Measurements from ENCODE around the gene CTNND2.

The CTNND2 gene

DNA sequence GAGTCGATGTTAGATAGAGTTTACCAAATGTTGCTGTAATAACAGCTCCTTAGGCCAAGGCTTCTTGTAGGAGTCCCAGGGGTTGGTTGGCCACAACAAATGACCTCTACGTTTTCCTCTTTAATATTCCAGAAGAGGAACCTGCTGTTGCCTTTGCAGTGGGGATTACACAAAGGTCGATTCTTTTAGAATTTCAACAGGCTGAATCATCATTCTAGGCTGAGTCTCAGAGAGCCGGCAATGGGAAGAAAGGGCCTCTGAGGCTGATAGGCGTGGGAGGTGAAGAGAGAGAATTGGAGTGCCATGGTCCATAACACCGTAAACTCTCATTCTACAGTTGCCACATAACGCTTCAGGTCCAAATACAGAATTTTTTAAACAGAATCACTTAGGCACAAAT lies 737.3 kb downstream of the CTNND2 start:
- no peaks in the 10 kb centered on the region for H3K9me3 ChIP-seq (ENCODE audit: control insufficient read depth, low read length)
- 60% methylated on average over 4 of the region's 7 CpGs; no CpG with 5 or more reads in 1 of the 2 experiments for WGBS, 2 experiments (ENCODE audit: insufficient coverage in 2 of 2)

DNA sequence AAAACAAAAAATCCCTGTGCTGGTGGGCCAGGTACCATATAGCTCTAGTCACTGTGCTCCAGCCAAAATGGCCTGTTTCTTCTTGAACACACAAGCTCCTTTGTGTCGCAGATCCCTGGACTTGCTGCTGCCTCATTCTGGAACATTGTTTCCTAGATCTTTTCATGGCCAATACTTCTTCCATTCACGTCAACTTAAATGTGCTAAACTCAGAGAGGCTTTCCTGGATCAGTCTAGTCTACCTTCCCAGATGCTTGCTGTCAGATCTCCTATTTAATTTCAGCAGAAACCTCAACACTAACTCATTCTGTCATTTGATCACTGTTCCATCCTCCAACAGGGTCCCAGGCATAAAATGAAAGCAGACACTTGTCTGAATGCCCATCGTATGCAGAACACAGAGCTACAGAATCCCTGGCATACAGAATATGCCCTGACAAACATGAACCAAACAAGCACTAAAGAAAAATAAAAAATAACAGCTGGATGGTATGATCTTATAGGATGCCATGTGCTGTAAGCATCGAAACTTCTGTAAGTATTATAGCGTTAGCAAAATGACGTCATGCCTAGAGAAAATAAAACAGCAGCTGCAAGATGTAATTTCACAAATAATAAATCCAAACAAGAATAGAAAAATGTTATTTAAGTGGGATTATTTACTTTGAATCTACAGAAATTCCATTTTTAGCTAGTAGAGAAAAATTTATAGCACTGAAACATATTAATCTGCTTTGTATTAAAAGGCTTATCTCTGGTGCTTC lies 739.5 kb downstream of the CTNND2 start:
- 88 to 93% methylated on average over 2 of the region's 6 CpGs for WGBS, 2 experiments (ENCODE audit: insufficient coverage in 2 of 2)
- Histone ChIP-seq H3K36me3 (ENCODE audit: control insufficient read depth, insufficient read depth, low read length) (no peaks in the 10 kb centered on the region), H3K4me1 (ENCODE audit: control insufficient read depth, insufficient read depth, low read length, poor library complexity, severe bottlenecking) (no peaks in the 10 kb centered on the region), H3K27ac (ENCODE audit: low read depth, low read length, severe bottlenecking) (no peak overlapping the region), H3K9me3 (ENCODE audit: control insufficient read depth, low read length) (no peaks in the 10 kb centered on the region), H3K4me3 (ENCODE audit: extremely low read depth, insufficient read depth, low read length, poor library complexity, severe bottlenecking) (no peak overlapping the region)

More for the DNA sequence above, 737.3 kb downstream of the CTNND2 start:
- H3K4me1 ChIP-seq (ENCODE audit: control insufficient read depth, insufficient read depth, low read length, poor library complexity, severe bottlenecking) = no peaks in the 10 kb centered on the region
- no peak overlapping the region for H3K27ac ChIP-seq (ENCODE audit: low read depth, low read length, severe bottlenecking)
- no peak overlapping the region for H3K4me3 ChIP-seq (ENCODE audit: extremely low read depth, insufficient read depth, low read length, poor library complexity, severe bottlenecking)
- no peaks in the 10 kb centered on the region for H3K36me3 ChIP-seq (ENCODE audit: control insufficient read depth, insufficient read depth, low read length)

DNA sequence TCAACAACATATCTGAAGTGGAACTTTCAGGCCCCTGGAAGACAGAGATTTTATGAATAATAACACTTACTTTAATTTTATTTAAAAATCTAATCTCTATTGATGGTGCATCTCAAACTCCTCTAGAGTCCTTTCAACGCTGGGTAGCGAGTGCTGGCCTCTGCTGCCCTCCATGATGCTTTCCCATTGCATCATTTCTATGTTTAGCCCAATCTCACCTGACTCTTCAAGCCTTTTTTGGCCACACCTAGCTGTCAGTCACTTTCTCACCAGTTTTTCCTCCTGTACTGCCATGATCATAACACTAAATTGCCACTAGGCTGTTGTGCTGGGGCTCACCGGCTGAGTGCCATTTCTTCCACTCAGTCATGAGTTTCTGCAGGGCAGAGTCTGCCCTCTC lies 747.1 kb downstream of the CTNND2 start:
- WGBS, 2 experiments (ENCODE audit: insufficient coverage in 2 of 2) = 63 to 64% methylated on average over 3 of the region's 3 CpGs
- H3K27ac ChIP-seq (ENCODE audit: low read depth, low read length, severe bottlenecking) = no peak overlapping the region
- no peaks in the 10 kb centered on the region for H3K36me3 ChIP-seq (ENCODE audit: control insufficient read depth, insufficient read depth, low read length)
- H3K4me3 ChIP-seq (ENCODE audit: extremely low read depth, insufficient read depth, low read length, poor library complexity, severe bottlenecking) = no peak overlapping the region
- H3K4me1 ChIP-seq (ENCODE audit: control insufficient read depth, insufficient read depth, low read length, poor library complexity, severe bottlenecking) = no peaks in the 10 kb centered on the region
- no peaks in the 10 kb centered on the region for H3K9me3 ChIP-seq (ENCODE audit: control insufficient read depth, low read length)

DNA sequence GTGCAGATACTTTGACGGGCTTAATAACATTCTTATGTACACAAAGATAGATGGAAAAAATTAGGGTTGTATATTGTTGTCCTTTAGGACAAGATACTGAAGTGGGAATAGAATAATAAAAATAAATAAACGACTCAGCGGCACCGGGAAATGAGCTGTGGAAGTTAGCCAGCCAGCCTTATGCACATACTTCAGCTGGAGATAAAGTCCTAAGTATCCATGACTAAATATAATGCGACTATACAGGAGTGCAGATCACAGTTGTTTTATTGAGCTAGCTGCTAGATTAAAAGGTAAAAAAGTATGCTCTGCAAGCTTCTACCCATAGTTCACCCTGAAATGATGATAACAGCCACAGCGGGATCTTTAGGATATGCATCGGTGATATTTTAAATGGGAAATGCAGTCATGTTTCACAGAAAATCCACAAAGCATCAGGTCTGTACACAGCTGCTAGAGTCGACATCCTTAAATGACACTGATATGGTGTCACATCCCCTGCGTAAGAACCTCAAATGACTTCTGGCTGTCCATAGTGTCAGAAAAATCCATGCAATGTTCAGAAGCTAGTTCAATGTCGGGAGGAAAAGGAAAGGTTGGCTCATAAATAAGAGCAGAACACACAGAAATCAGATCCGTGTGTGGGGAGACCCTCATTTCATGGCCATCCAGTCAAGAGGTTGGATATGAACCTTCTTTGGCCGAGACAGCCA lies 750.4 kb downstream of the CTNND2 start:
- WGBS, 2 experiments (ENCODE audit: insufficient coverage in 2 of 2) = 94 to 96% methylated on average over 6 to 8 of the region's 12 CpGs
- H3K36me3 ChIP-seq (ENCODE audit: control insufficient read depth, insufficient read depth, low read length) = no peaks in the 10 kb centered on the region
- H3K4me3 ChIP-seq (ENCODE audit: extremely low read depth, insufficient read depth, low read length, poor library complexity, severe bottlenecking) = no peak overlapping the region
- H3K27ac ChIP-seq (ENCODE audit: low read depth, low read length, severe bottlenecking) = no peak overlapping the region
- H3K4me1 ChIP-seq (ENCODE audit: control insufficient read depth, insufficient read depth, low read length, poor library complexity, severe bottlenecking) = no peaks in the 10 kb centered on the region
- no peaks in the 10 kb centered on the region for H3K9me3 ChIP-seq (ENCODE audit: control insufficient read depth, low read length)

DNA sequence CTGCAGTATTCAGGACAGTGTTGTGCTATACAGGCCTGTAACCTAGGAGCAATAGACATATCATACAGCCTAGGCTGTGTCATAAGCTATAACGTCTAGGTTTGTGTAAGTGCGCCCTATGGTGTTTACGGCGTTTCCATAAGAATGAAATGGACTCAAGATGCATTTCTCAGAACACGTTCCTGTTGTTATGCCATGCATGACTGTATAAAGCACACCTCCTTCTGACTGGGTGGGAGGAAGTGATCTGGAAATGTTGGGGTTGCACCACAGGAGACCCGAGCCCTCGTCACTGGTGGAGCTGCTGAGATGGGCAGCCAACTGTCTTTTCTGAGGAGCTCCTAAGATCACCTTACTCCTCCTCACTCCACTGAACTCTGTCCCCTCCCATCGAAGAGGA lies 751.9 kb downstream of the CTNND2 start:
- no peaks in the 10 kb centered on the region for H3K4me1 ChIP-seq (ENCODE audit: control insufficient read depth, insufficient read depth, low read length, poor library complexity, severe bottlenecking)
- no peaks in the 10 kb centered on the region for H3K9me3 ChIP-seq (ENCODE audit: control insufficient read depth, low read length)
- H3K4me3 ChIP-seq (ENCODE audit: extremely low read depth, insufficient read depth, low read length, poor library complexity, severe bottlenecking) = no peak overlapping the region
- H3K27ac ChIP-seq (ENCODE audit: low read depth, low read length, severe bottlenecking) = no peak overlapping the region
- 92 to 95% methylated on average over 5 to 6 of the region's 8 CpGs for WGBS, 2 experiments (ENCODE audit: insufficient coverage in 2 of 2)
- H3K36me3 ChIP-seq (ENCODE audit: control insufficient read depth, insufficient read depth, low read length) = no peaks in the 10 kb centered on the region

DNA sequence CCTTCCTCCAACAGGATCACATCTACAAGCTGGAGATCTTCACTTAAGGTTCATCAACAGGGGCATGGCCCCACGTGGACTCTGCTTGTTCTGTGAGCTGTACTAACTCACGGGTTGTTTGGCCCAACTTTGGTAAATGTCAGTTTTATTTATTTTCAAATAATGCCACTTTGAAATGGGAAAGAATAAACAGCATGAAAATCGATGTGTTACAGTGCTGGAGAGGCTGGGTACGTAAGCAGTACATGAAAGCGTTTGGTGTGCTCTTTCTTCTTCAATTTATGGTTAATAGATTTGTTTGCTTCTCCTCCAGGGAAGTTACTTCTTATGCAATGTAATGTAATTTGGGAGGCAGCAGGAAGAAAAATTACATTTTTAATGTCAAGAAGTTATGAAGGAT lies 753.3 kb downstream of the CTNND2 start:
- H3K9me3 ChIP-seq (ENCODE audit: control insufficient read depth, low read length) = no peaks in the 10 kb centered on the region
- WGBS, 2 experiments (ENCODE audit: insufficient coverage in 2 of 2) = 93% methylated on average over 4 of the region's 5 CpGs; no CpG with 5 or more reads in 1 of the 2 experiments
- H3K4me1 ChIP-seq (ENCODE audit: control insufficient read depth, insufficient read depth, low read length, poor library complexity, severe bottlenecking) = no peaks in the 10 kb centered on the region
- no peaks in the 10 kb centered on the region for H3K36me3 ChIP-seq (ENCODE audit: control insufficient read depth, insufficient read depth, low read length)
- no peak overlapping the region for H3K27ac ChIP-seq (ENCODE audit: low read depth, low read length, severe bottlenecking)
- H3K4me3 ChIP-seq (ENCODE audit: extremely low read depth, insufficient read depth, low read length, poor library complexity, severe bottlenecking) = no peak overlapping the region

DNA sequence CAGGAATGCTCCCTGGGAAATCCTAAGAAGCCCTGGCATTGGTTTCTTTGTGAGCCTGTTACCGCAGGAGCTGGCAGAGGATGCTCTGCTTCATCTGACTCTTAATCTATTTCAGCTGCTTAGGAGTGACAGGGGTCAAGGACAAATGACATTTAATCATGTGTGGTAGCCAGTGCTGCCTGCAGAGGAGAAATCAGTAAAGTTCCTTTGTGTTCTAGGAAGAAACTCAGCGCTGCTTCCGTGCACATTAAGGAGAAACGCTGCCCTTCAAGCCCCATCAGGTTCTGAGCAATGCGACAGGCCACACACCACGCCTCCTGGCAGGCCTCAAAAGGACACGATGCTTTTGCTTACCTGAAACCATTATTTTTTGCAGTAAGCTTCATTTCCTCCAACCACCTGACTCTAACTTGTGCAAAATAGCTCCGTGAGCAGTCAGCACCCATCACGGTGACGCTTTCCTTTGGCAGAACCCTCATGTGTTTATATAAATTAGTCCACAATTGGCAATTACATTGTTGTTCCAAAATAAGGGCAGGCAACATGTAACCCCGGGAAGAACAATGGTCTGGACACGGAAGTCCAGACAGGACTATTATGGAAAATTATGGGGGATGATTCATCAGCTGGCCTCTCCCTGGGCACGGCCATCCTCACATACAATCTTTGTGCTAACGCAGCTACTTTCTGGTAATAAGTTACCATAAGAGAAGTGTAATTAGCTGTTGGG lies 755.3 kb downstream of the CTNND2 start:
- Histone ChIP-seq H3K4me3 (ENCODE audit: extremely low read depth, insufficient read depth, low read length, poor library complexity, severe bottlenecking) (no peak overlapping the region), H3K27ac (ENCODE audit: low read depth, low read length, severe bottlenecking) (no peak overlapping the region), H3K9me3 (ENCODE audit: control insufficient read depth, low read length) (no peaks in the 10 kb centered on the region), H3K4me1 (ENCODE audit: control insufficient read depth, insufficient read depth, low read length, poor library complexity, severe bottlenecking) (no peaks in the 10 kb centered on the region), H3K36me3 (ENCODE audit: control insufficient read depth, insufficient read depth, low read length) (no peaks in the 10 kb centered on the region)
- 89 to 93% methylated on average over 8 to 11 of the region's 14 CpGs for WGBS, 2 experiments (ENCODE audit: insufficient coverage in 2 of 2)

DNA sequence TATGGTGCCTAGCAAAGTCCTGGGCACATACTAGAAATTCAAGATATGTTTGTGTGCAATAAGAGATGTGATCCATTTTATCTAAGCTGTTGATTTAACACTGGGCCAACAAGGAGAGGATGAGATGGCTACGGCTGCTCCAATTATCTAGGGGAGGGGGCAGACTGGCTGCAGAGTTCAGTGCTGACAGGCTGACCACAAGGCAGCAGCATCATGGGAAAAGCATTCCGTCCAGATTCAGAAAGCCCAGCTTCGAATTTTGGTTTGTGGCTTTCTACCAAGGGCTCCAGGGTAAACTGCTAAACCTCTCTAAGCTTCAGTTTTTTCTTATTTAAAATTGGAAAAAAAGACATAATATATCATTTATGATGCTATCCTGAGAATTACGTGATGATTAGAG lies 758.1 kb downstream of the CTNND2 start:
- no peak overlapping the region for H3K27ac ChIP-seq (ENCODE audit: low read depth, low read length, severe bottlenecking)
- H3K4me3 ChIP-seq (ENCODE audit: extremely low read depth, insufficient read depth, low read length, poor library complexity, severe bottlenecking) = no peak overlapping the region
- 88 to 92% methylated on average over 2 to 3 of the region's 4 CpGs for WGBS, 2 experiments (ENCODE audit: insufficient coverage in 2 of 2)
- H3K36me3 ChIP-seq (ENCODE audit: control insufficient read depth, insufficient read depth, low read length) = no peaks in the 10 kb centered on the region
- H3K9me3 ChIP-seq (ENCODE audit: control insufficient read depth, low read length) = no peaks in the 10 kb centered on the region
- no peaks in the 10 kb centered on the region for H3K4me1 ChIP-seq (ENCODE audit: control insufficient read depth, insufficient read depth, low read length, poor library complexity, severe bottlenecking)

DNA sequence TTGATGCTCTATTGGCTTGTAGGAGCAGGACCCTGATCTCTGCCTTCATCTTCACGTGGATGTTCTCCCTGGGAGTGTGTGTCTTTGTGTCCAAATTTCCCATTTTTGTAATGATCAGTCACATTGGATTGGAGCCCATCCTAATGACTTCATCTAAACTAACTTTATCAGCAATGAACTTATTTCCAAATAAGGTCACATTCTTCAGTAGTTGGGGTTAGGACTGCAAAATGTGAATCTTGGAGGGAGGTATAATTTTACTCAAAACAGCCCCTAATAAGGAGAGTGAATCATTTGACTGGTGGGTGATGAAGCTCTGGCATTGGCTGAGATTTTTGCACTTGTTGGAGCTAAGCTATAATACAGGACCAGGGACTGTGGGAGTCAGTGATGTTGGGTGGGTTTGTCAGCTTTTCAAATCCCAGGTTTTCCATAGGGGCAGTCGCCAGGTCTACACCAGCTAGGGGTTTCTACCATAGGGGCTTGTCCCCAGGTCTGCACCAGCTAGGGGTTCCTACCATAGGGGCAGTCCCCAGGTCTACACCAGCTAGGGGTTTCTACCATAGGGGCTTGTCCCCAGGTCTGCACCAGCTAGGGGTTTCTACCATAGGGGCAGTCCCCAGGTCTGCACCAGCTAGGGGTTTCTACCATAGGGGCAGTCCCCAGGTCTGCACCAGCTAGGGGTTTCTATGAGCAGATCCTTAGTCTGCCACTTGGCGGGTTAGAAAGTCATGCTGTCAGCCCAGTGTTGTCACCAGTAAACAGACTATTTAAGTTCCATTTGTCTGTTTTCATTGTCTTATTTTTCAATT lies 760.6 kb downstream of the CTNND2 start:
- H3K9me3 ChIP-seq (ENCODE audit: control insufficient read depth, low read length) = no peaks in the 10 kb centered on the region
- no peaks in the 10 kb centered on the region for H3K4me1 ChIP-seq (ENCODE audit: control insufficient read depth, insufficient read depth, low read length, poor library complexity, severe bottlenecking)
- WGBS, 2 experiments (ENCODE audit: insufficient coverage in 2 of 2) = 50 to 86% methylated on average over 1 to 2 of the region's 3 CpGs
- H3K36me3 ChIP-seq (ENCODE audit: control insufficient read depth, insufficient read depth, low read length) = no peaks in the 10 kb centered on the region
- no peak overlapping the region for H3K27ac ChIP-seq (ENCODE audit: low read depth, low read length, severe bottlenecking)
- no peak overlapping the region for H3K4me3 ChIP-seq (ENCODE audit: extremely low read depth, insufficient read depth, low read length, poor library complexity, severe bottlenecking)

DNA sequence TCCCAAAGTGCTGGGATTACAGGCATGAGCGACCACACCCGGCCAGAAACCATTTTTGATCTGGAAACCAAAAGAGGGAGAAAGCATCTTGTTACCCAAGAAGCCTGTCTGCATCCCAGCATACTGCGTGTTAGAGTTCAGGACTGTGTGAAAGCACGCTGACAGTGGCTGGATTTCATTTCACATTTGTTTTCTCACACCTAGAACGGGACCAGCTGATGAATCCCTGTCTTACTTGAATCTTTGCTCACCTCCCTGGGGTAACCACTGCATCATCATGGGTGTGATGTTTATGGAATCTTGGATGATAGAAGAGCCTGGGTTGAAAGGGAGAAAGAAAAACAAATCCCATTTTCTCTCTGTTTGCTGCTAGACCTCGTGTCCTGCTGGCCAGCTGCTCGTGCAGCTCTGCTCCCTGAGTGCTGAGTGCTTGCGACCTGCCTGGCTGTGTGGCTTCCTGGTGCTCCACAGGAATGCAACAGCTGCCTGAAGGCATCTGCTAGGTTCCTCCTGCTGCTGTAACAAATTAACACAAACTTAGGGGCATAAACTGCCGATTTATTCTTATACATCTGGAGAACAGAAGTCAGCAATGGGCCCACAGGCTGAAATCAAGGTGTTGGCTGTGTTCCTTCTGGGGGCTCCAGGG lies 764.9 kb downstream of the CTNND2 start:
- no peaks in the 10 kb centered on the region for H3K4me1 ChIP-seq (ENCODE audit: control insufficient read depth, insufficient read depth, low read length, poor library complexity, severe bottlenecking)
- WGBS, 2 experiments (ENCODE audit: insufficient coverage in 2 of 2) = 61 to 64% methylated on average over 7 of the region's 9 CpGs

More for the DNA sequence above, 764.9 kb downstream of the CTNND2 start:
- H3K27ac ChIP-seq (ENCODE audit: low read depth, low read length, severe bottlenecking) = no peak overlapping the region
- no peaks in the 10 kb centered on the region for H3K36me3 ChIP-seq (ENCODE audit: control insufficient read depth, insufficient read depth, low read length)
- H3K4me3 ChIP-seq (ENCODE audit: extremely low read depth, insufficient read depth, low read length, poor library complexity, severe bottlenecking) = no peak overlapping the region
- H3K9me3 ChIP-seq (ENCODE audit: control insufficient read depth, low read length) = no peaks in the 10 kb centered on the region

All from mesodermal cell (in vitro differentiated cells).